Activated T-helper 17 cell treated with anti-CD3 and anti-CD28 coated beads, Interleukin-2, amount 50 U/mL, for 72 hours (primary cell): ENCODE measurements around the gene WDR74. TPM values are rescaled to one million over a fixed set of nuclear protein-coding genes. Genes with fewer than 3 reads are reported as not detected.

Experiments
- total RNA-seq, 2 donors: library from RNA; stranded (reverse); gene quantifications; one replicate each; pipeline ENCODE4 v1.2.3, GENCODE V29; 2022

WDR74 gene
- total RNA-seq, 2 donors from 2014 or later = 70.3 to 104 TPM

Other genes starting within 250 kb of the WDR74 start
- 10 to 100 TPM; 23.8 to 25.7 TPM for gene TUT1, start 248.1 kb downstream of the WDR74 start, total RNA-seq
- 100 to 1,000 TPM; 142 to 198 TPM for gene MTA2, start 237.7 kb downstream of the WDR74 start, total RNA-seq
- gene EML3, start 226.8 kb downstream of the WDR74 start, total RNA-seq = 100 to 1,000 TPM; 122 to 130 TPM
- 1 to 10 TPM; 2.0 to 3.0 TPM for gene ROM1, start 226.3 kb downstream of the WDR74 start, total RNA-seq
- 10 to 100 TPM; 60.5 to 71.9 TPM for gene B3GAT3, start 217.6 kb downstream of the WDR74 start, total RNA-seq
- 100 to 1,000 TPM; 226 to 266 TPM for gene GANAB, start 193.0 kb downstream of the WDR74 start, total RNA-seq
- 10 to 100 TPM; 26.5 to 27.8 TPM for gene INTS5, start 186.3 kb downstream of the WDR74 start, total RNA-seq
- gene C11orf98, start 174.4 kb downstream of the WDR74 start, total RNA-seq = 10 to 100 TPM; 65.0 to 89.6 TPM
- 10 to 100 TPM; 23.6 TPM for gene CSKMT, start 174.3 kb downstream of the WDR74 start, total RNA-seq
- gene UQCC3, start 167.9 kb downstream of the WDR74 start, total RNA-seq = 1 to 10 TPM; 2.5 to 2.7 TPM
- gene LBHD1, start 167.3 kb downstream of the WDR74 start, total RNA-seq = 10 to 100 TPM; 27.0 to 28.5 TPM
- 10 to 100 TPM; 70.7 to 93.4 TPM for gene UBXN1, start 160.5 kb downstream of the WDR74 start, total RNA-seq
- gene LRRN4CL, start 150.1 kb downstream of the WDR74 start, total RNA-seq = under 1 TPM; 0.45 to 0.56 TPM
- gene BSCL2, start 132.2 kb downstream of the WDR74 start, total RNA-seq = 10 to 100 TPM; 31.1 to 39.2 TPM
- not detected for gene GNG3, start 131.9 kb downstream of the WDR74 start, total RNA-seq
- gene HNRNPUL2, start 112.1 kb downstream of the WDR74 start, total RNA-seq = 10 to 100 TPM; 54.0 to 60.1 TPM
- gene TTC9C, start 111.1 kb downstream of the WDR74 start, total RNA-seq = 10 to 100 TPM; 49.9 to 56.2 TPM
- 10 to 100 TPM; 12.8 to 13.9 TPM for gene ZBTB3, start 85.4 kb downstream of the WDR74 start, total RNA-seq
- gene POLR2G, start 78.0 kb downstream of the WDR74 start, total RNA-seq = 100 to 1,000 TPM in 1 of 2 donors, 10 to 100 TPM in 1; 92.0 to 114 TPM
- 10 to 100 TPM; 14.1 to 27.5 TPM for gene TAF6L, start 68.2 kb downstream of the WDR74 start, total RNA-seq
- gene TMEM179B, start 52.2 kb downstream of the WDR74 start, total RNA-seq = 10 to 100 TPM; 18.6 to 20.9 TPM
- 10 to 100 TPM in 1 of 2 donors, 1 to 10 TPM in 1; 6.2 to 16.2 TPM for gene TMEM223, start 47.6 kb downstream of the WDR74 start, total RNA-seq
- gene NXF1, start 34.1 kb downstream of the WDR74 start, total RNA-seq = 100 to 1,000 TPM in 1 of 2 donors, 10 to 100 TPM in 1; 85.8 to 115 TPM
- 10 to 100 TPM; 23.4 to 32.0 TPM for gene STX5, start 7.5 kb downstream of the WDR74 start, total RNA-seq
- under 1 TPM; 0.82 TPM for gene TEX54, start 6.7 kb downstream of the WDR74 start, total RNA-seq
- 100 to 1,000 TPM; 176 to 287 TPM for gene SLC3A2, start 41.3 kb upstream of the WDR74 start, total RNA-seq
- gene CHRM1, start 81.8 kb upstream of the WDR74 start, total RNA-seq = not detected
- gene SLC22A6, start 145.4 kb upstream of the WDR74 start, total RNA-seq = not detected
- gene SLC22A8, start 176.3 kb upstream of the WDR74 start, total RNA-seq = not detected